Measurements from ENCODE around the gene IQSEC1. TPM values are rescaled to one million over a fixed set of nuclear protein-coding genes. Genes with fewer than 3 reads are reported as not detected.

The IQSEC1 gene
- total and polyA plus RNA-seq, 9 of the 15 experiments (the other 6 are each of a cell fraction or from before 2014, with no cell fraction given): 0.56 to 39.0 (median 6.8) TPM

DNA sequence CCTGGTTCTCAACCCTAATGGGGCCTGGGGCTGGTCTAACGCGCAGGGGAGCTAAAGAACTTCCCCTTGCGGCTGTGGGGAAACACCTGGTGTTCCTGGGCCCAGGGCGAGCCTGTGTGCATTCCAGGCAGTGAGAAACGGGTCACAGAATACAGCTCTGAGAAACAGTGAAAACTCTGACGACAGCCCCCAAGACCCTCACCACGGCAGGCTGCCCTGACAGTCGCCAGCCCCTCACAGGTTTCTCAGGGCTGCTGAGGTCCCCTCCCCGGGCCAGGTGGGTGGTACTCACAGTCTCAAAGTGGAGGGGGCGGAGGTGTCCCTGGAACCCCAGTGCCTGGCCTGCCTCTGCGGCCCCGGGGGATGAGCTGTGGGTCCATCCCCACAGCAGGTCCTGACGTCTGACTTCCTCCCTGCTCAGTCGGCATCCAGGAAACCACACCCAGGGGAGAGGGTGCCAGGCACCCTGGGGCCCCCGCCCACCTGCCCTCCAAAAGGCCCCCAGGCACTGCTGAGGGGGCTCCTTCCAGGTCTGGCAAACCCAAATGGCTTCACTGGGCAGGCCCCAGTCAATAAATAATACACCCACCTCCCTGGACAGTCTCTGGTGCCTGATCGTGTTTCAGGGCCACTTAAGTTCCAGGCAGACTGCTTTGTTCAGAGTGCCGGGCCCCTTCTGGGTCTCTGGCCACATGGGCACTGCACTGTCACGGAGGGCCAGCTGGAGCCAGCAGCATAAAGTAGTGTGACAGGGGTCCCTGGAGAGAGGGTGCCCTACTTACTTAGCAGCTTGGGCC lies 57.7 kb downstream of the IQSEC1 start (continued):
- TF ChIP-seq IRF2 (CRISPR knock-in tag; IDR thresholded peaks at IDR 0.05) (no peak), CBX1 (IDR thresholded peaks at IDR 0.05; ENCODE audit: low read depth) (no peak), ZNF830 (CRISPR knock-in tag; IDR thresholded peaks at IDR 0.05) (no peak), ZNF232 (CRISPR knock-in tag; IDR thresholded peaks at IDR 0.05) (no peak), TSC22D4 (tag; IDR thresholded peaks at IDR 0.05) (no peak), ELF1 (tag; IDR thresholded peaks at IDR 0.05) (no peak), RBFOX2 (IDR thresholded peaks at IDR 0.05; ENCODE audit: low read depth, low read length) (no peak), ADNP (tag; IDR thresholded peaks at IDR 0.05) (no peak), ZNF197 (CRISPR knock-in tag; IDR thresholded peaks at IDR 0.05; ENCODE audit: low read depth) (no peak), CHD2 (IDR thresholded peaks at IDR 0.05; ENCODE audit: low read depth, low read length) (no peak), BDP1 (IDR thresholded peaks at IDR 0.05; ENCODE audit: insufficient read depth, insufficient read length) (no peak), MEIS2 (IDR thresholded peaks at IDR 0.05; ENCODE audit: partially characterized antibody) (no peak), ATF7 (IDR thresholded peaks at IDR 0.05) (no peak), RBM15 (IDR thresholded peaks at IDR 0.05; ENCODE audit: insufficient read depth, low read length) (no peak), MCM3 (IDR thresholded peaks at IDR 0.05) (no peak), NRF1 (conservative IDR thresholded peaks at IDR 0.05 in 1 of 2, IDR thresholded peaks at IDR 0.05 in 1 of 2) (no peak), ZNF224 (CRISPR knock-in tag; IDR thresholded peaks at IDR 0.05) (no peak), ZNF699 (CRISPR knock-in tag; IDR thresholded peaks at IDR 0.05; ENCODE audit: insufficient replicate concordance) (no peak), ZNF778 (CRISPR knock-in tag; IDR thresholded peaks at IDR 0.05) (no peak), PCBP1 (IDR thresholded peaks at IDR 0.05; ENCODE audit: low read depth, low read length, poor library complexity, severe bottlenecking) (no peak), HDAC6 (IDR thresholded peaks at IDR 0.05; ENCODE audit: low read depth, low read length) (no peak)
- TF ChIP-seq, protein P1, sequence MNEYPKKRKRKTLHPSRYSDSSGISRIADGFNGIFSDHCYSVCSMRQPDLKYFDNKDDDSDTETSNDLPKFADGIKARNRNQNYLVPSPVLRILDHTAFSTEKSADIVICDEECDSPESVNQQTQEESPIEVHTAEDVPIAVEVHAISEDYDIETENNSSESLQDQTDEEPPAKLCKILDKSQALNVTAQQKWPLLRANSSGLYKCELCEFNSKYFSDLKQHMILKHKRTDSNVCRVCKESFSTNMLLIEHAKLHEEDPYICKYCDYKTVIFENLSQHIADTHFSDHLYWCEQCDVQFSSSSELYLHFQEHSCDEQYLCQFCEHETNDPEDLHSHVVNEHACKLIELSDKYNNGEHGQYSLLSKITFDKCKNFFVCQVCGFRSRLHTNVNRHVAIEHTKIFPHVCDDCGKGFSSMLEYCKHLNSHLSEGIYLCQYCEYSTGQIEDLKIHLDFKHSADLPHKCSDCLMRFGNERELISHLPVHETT (CRISPR knock-in tag; conservative IDR thresholded peaks at IDR 0.05 in 1 of 2, IDR thresholded peaks at IDR 0.05 in 1 of 2): no peak
- TF ChIP-seq, protein P2, sequence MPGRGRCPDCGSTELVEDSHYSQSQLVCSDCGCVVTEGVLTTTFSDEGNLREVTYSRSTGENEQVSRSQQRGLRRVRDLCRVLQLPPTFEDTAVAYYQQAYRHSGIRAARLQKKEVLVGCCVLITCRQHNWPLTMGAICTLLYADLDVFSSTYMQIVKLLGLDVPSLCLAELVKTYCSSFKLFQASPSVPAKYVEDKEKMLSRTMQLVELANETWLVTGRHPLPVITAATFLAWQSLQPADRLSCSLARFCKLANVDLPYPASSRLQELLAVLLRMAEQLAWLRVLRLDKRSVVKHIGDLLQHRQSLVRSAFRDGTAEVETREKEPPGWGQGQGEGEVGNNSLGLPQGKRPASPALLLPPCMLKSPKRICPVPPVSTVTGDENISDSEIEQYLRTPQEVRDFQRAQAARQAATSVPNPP (IDR thresholded peaks at IDR 0.05; ENCODE audit: borderline replicate concordance, insufficient read depth, insufficient read length): no peak
- TF ChIP-seq, protein P3, sequence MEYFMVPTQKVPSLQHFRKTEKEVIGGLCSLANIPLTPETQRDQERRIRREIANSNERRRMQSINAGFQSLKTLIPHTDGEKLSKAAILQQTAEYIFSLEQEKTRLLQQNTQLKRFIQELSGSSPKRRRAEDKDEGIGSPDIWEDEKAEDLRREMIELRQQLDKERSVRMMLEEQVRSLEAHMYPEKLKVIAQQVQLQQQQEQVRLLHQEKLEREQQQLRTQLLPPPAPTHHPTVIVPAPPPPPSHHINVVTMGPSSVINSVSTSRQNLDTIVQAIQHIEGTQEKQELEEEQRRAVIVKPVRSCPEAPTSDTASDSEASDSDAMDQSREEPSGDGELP (CRISPR knock-in tag; IDR thresholded peaks at IDR 0.05; ENCODE audit: borderline replicate concordance): 0 out of 2 replicates have a peak, but pooled peaks have one; percentile 36
- TF ChIP-seq, protein P4, sequence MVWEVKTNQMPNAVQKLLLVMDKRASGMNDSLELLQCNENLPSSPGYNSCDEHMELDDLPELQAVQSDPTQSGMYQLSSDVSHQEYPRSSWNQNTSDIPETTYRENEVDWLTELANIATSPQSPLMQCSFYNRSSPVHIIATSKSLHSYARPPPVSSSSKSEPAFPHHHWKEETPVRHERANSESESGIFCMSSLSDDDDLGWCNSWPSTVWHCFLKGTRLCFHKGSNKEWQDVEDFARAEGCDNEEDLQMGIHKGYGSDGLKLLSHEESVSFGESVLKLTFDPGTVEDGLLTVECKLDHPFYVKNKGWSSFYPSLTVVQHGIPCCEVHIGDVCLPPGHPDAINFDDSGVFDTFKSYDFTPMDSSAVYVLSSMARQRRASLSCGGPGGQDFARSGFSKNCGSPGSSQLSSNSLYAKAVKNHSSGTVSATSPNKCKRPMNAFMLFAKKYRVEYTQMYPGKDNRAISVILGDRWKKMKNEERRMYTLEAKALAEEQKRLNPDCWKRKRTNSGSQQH (CRISPR knock-in tag; IDR thresholded peaks at IDR 0.05): no peak
